ENCODE results near the gene MSLN. TPM values are rescaled to one million over a fixed set of nuclear protein-coding genes. Genes with fewer than 3 reads are reported as not detected.

The MSLN gene
- total and polyA plus RNA-seq, 2 of the 8 experiments (the other 6 are each of a cell fraction or from before 2014, with no cell fraction given): 0.28 to 0.50 TPM

GRCh38 chr16:722835-723633, 37.5 kb upstream of the MSLN start (continued):
- TF ChIP-seq GTF2F1 (IDR thresholded peaks at IDR 0.05; ENCODE audit: borderline replicate concordance, low read depth, low read length) (no peak), TAF1 (IDR thresholded peaks at IDR 0.05; ENCODE audit: low read depth, low read length) (no peak), CEBPB (IDR thresholded peaks at IDR 0.05; ENCODE audit: low read depth, low read length) (no peak), RAD21 (IDR thresholded peaks at IDR 0.05 in 1 of 2, conservative IDR thresholded peaks at IDR 0.05 in 1 of 2; ENCODE audit: low read depth in 2 of 2, low read length in 2 of 2) (no peak), CTBP2 (IDR thresholded peaks at IDR 0.05; ENCODE audit: borderline replicate concordance, insufficient read depth, insufficient read length, low read length) (no peak), CHD2 (IDR thresholded peaks at IDR 0.05; ENCODE audit: low read length) (no peak), BRCA1 (IDR thresholded peaks at IDR 0.05; ENCODE audit: low read depth, low read length) (no peak)
